ENCODE data around the gene RASL12.

- no peak for TF ChIP-seq CTCF (IDR thresholded peaks at IDR 0.05)
- no peak for TF ChIP-seq POLR2A (IDR thresholded peaks at IDR 0.05)
Measured at GRCh38 chr15:65087411-65087810, 19.6 kb upstream of the RASL12 start.

Data from esophagus squamous epithelium (tissue), 4 donors.